Measurements from ENCODE around the gene HABP4. TPM values are rescaled to one million over a fixed set of nuclear protein-coding genes. Genes with fewer than 3 reads are reported as not detected.
"Not testable (repeated sequence)": the region's sequence is repeated elsewhere in the genome, so short reads cannot be mapped to it uniquely, and the experiment has no call there.

Gene HABP4
- total RNA-seq, 2 experiments from 2014 or later, result 17.4 to 19.0 TPM

- H3K4me1 Mint-ChIP-seq (ENCODE audit: low read depth); H3K27ac Mint-ChIP-seq; CTCF ChIA-PET; DNase-seq; H3K9me3 Mint-ChIP-seq; H3K36me3 Mint-ChIP-seq; H3K27me3 Mint-ChIP-seq; intact Hi-C loops (cut with micrococcal nuclease); H3K4me3 Mint-ChIP-seq; POLR2A ChIA-PET: not testable (repeated sequence)
These were observed 53.4 kb downstream of the HABP4 start for GRCh38 chr9:96503374-96503748.

- intact Hi-C loops (cut with micrococcal nuclease), result no loop called here
- Mint-ChIP-seq H3K4me1 (ENCODE audit: low read depth) (no peaks in the 10 kb centered on the region), H3K27me3 (no peaks in the 10 kb centered on the region), H3K9me3 (no peaks in the 10 kb centered on the region), H3K4me3 (no peak overlapping the region), H3K36me3 (no peaks in the 10 kb centered on the region), H3K27ac (no peak overlapping the region)
- CTCF ChIA-PET, result no interaction called here
- POLR2A ChIA-PET, result no interaction called here
- no peak for DNase-seq
These were observed 53.9 kb downstream of the HABP4 start for GRCh38 chr9:96503918-96504317.

- Mint-ChIP-seq H3K27ac (no peak overlapping the region), H3K9me3 (no peaks in the 10 kb centered on the region), H3K4me3 (no peak overlapping the region), H3K27me3 (no peaks in the 10 kb centered on the region), H3K4me1 (ENCODE audit: low read depth) (peaks cover 5% of the 10 kb centered on the region), H3K36me3 (no peaks in the 10 kb centered on the region)
- intact Hi-C loops (cut with micrococcal nuclease), result no loop called here
- POLR2A ChIA-PET, result no interaction called here
- DNase-seq, result no peak
- CTCF ChIA-PET, result no interaction called here
These were observed 55.5 kb downstream of the HABP4 start for GRCh38 chr9:96505316-96505991.

- ChIA-PET POLR2A (no interaction called here), CTCF (no interaction called here)
- intact Hi-C loops (cut with micrococcal nuclease), result no loop called here
- no peaks in the 10 kb centered on the region for H3K9me3 Mint-ChIP-seq
- no peak overlapping the region for H3K27ac Mint-ChIP-seq
- H3K36me3 Mint-ChIP-seq, result no peaks in the 10 kb centered on the region
- peaks cover 5% of the 10 kb centered on the region for H3K4me1 Mint-ChIP-seq (ENCODE audit: low read depth)
- no peak overlapping the region for H3K4me3 Mint-ChIP-seq
- H3K27me3 Mint-ChIP-seq, result no peaks in the 10 kb centered on the region
- DNase-seq, result no peak
These were observed 58.4 kb downstream of the HABP4 start for GRCh38 chr9:96508227-96508940.

GRCh38 chr9:96509026-96509425, 59.1 kb downstream of the HABP4 start:
- DNase-seq, result no peak
- Mint-ChIP-seq H3K4me3 (no peak overlapping the region), H3K27ac (no peak overlapping the region), H3K9me3 (no peaks in the 10 kb centered on the region), H3K36me3 (no peaks in the 10 kb centered on the region), H3K27me3 (no peaks in the 10 kb centered on the region), H3K4me1 (ENCODE audit: low read depth) (peaks cover 5% of the 10 kb centered on the region)
- intact Hi-C loops (cut with micrococcal nuclease), result no loop called here
- POLR2A ChIA-PET, result no interaction called here
- CTCF ChIA-PET, result no interaction called here

- no peaks in the 10 kb centered on the region for H3K36me3 Mint-ChIP-seq
- no peak overlapping the region for H3K27ac Mint-ChIP-seq
- peaks cover 5% of the 10 kb centered on the region for H3K4me1 Mint-ChIP-seq (ENCODE audit: low read depth)
- intact Hi-C loops (cut with micrococcal nuclease), result no loop called here
- H3K27me3 Mint-ChIP-seq, result no peaks in the 10 kb centered on the region
- POLR2A ChIA-PET, result no interaction called here
- CTCF ChIA-PET, result no interaction called here
- H3K9me3 Mint-ChIP-seq, result no peaks in the 10 kb centered on the region
- DNase-seq, result no peak
- H3K4me3 Mint-ChIP-seq, result no peak overlapping the region
These were observed 59.9 kb downstream of the HABP4 start for GRCh38 chr9:96509848-96510247.

- H3K27me3 Mint-ChIP-seq, result no peaks in the 10 kb centered on the region
- H3K9me3 Mint-ChIP-seq, result no peaks in the 10 kb centered on the region
- no peak overlapping the region for H3K4me3 Mint-ChIP-seq
- H3K27ac Mint-ChIP-seq, result no peak overlapping the region
- intact Hi-C loops (cut with micrococcal nuclease), result no loop called here
- CTCF ChIA-PET, result no interaction called here
- H3K4me1 Mint-ChIP-seq (ENCODE audit: low read depth), result peaks cover 5% of the 10 kb centered on the region
- no peaks in the 10 kb centered on the region for H3K36me3 Mint-ChIP-seq
- DNase-seq, result no peak
- POLR2A ChIA-PET, result no interaction called here
These were observed 60.3 kb downstream of the HABP4 start for GRCh38 chr9:96510258-96510657.

GRCh38 chr9:96512240-96512639, 62.3 kb downstream of the HABP4 start:
- DNase-seq, result no peak
- no peaks in the 10 kb centered on the region for H3K9me3 Mint-ChIP-seq
- no peak overlapping the region for H3K27ac Mint-ChIP-seq
- no peaks in the 10 kb centered on the region for H3K27me3 Mint-ChIP-seq
- POLR2A ChIA-PET, result no interaction called here
- peaks cover 5% of the 10 kb centered on the region for H3K4me1 Mint-ChIP-seq (ENCODE audit: low read depth)
- CTCF ChIA-PET, result no interaction called here
- intact Hi-C loops (cut with micrococcal nuclease), result no loop called here
- H3K36me3 Mint-ChIP-seq, result no peaks in the 10 kb centered on the region
- no peak overlapping the region for H3K4me3 Mint-ChIP-seq

- intact Hi-C loops (cut with micrococcal nuclease), result no loop called here
- no peak overlapping the region for H3K27ac Mint-ChIP-seq
- H3K9me3 Mint-ChIP-seq, result no peaks in the 10 kb centered on the region
These were observed 63.7 kb downstream of the HABP4 start for GRCh38 chr9:96513622-96514021.

GRCh38 chr9:96514108-96514799, 64.3 kb downstream of the HABP4 start:
- Mint-ChIP-seq H3K27ac (no peak overlapping the region), H3K4me1 (ENCODE audit: low read depth) (peaks cover 5% of the 10 kb centered on the region), H3K4me3 (no peak overlapping the region), H3K36me3 (no peaks in the 10 kb centered on the region), H3K27me3 (no peaks in the 10 kb centered on the region), H3K9me3 (no peaks in the 10 kb centered on the region)
- ChIA-PET CTCF (interaction anchor here (1.3 kb wide), 1 partner anchor 11 kb away, joined by 3 read pairs; no protein-coding TSS in a partner anchor), POLR2A (no interaction called here)
- no peak for DNase-seq
- intact Hi-C loops (cut with micrococcal nuclease), result no loop called here

More at GRCh38 chr9:96513622-96514021, 63.7 kb downstream of the HABP4 start:
- ChIA-PET CTCF (interaction anchor here (1.3 kb wide), 1 partner anchor 12 kb away, joined by 3 read pairs; no protein-coding TSS in a partner anchor), POLR2A (no interaction called here)
- Mint-ChIP-seq H3K4me3 (no peak overlapping the region), H3K27me3 (no peaks in the 10 kb centered on the region), H3K4me1 (ENCODE audit: low read depth) (peaks cover 5% of the 10 kb centered on the region), H3K36me3 (no peaks in the 10 kb centered on the region)
- no peak for DNase-seq

- Mint-ChIP-seq H3K27me3 (no peaks in the 10 kb centered on the region), H3K9me3 (no peaks in the 10 kb centered on the region), H3K27ac (no peak overlapping the region), H3K4me1 (ENCODE audit: low read depth) (peaks cover 4% of the 10 kb centered on the region), H3K36me3 (no peaks in the 10 kb centered on the region), H3K4me3 (no peak overlapping the region)
- ChIA-PET POLR2A (no interaction called here), CTCF (interaction anchor here (0.6 to 1.3 kb wide), 2 partner anchors 10 kb away, joined by 3 read pairs; no protein-coding TSS in a partner anchor)
- intact Hi-C loops (cut with micrococcal nuclease), result no loop called here
- DNase-seq, result no peak
These were observed 64.8 kb downstream of the HABP4 start for GRCh38 chr9:96514800-96515158.

GRCh38 chr9:96515621-96516470, 65.9 kb downstream of the HABP4 start:
- DNase-seq, result no peak
- Mint-ChIP-seq H3K4me3 (no peak overlapping the region), H3K36me3 (no peaks in the 10 kb centered on the region), H3K4me1 (ENCODE audit: low read depth) (no peaks in the 10 kb centered on the region), H3K27me3 (no peaks in the 10 kb centered on the region), H3K27ac (no peak overlapping the region), H3K9me3 (no peaks in the 10 kb centered on the region)
- intact Hi-C loops (cut with micrococcal nuclease), result no loop called here
- CTCF ChIA-PET, result no interaction called here
- POLR2A ChIA-PET, result no interaction called here

Data from activated CD4-positive, alpha-beta memory T cell treated with anti-CD3 and anti-CD28 coated beads for 36 hours (primary cell).